ENCODE data around the gene PCBP3. TPM values are rescaled to one million over a fixed set of nuclear protein-coding genes. Genes with fewer than 3 reads are reported as not detected.
"Not testable (repeated sequence)": the region's sequence is repeated elsewhere in the genome, so short reads cannot be mapped to it uniquely, and the experiment has no call there.

Gene PCBP3
- total RNA-seq = 32.4 TPM
- long read RNA-seq, partial matches to known transcripts = 9 of 55 reads
- long read RNA-seq, other reads (novel, unspliced or antisense) = 46 of 55 reads

- peak; percentile 98 for DNase-seq (ENCODE audit: low spot score)
Measured at GRCh38 chr21:45643021-45643980, at the start of gene PCBP3. Gene PCBP3, plus strand, starts transcription at chr21:45643725. Its CDS starts 206,361 bp downstream, at chr21:45850086.

GRCh38 chr21:45594721-45595489, 48.6 kb upstream of the PCBP3 start:
- DNase-seq (ENCODE audit: low spot score) = peak; percentile 76

GRCh38 chr21:45595574-45596295, 47.8 kb upstream of the PCBP3 start:
- DNase-seq (ENCODE audit: low spot score) = peak; percentile 80

GRCh38 chr21:45596704-45597318, 46.7 kb upstream of the PCBP3 start:
- peak; percentile 89 for DNase-seq (ENCODE audit: low spot score)

- peak; percentile 57 for DNase-seq (ENCODE audit: low spot score)
Measured at GRCh38 chr21:45598109-45598508, 45.4 kb upstream of the PCBP3 start.

- peak; percentile 83 for DNase-seq (ENCODE audit: low spot score)
Measured at GRCh38 chr21:45598666-45599065, 44.9 kb upstream of the PCBP3 start.

- peak; percentile 69 for DNase-seq (ENCODE audit: low spot score)
Measured at GRCh38 chr21:45599146-45599581, 44.4 kb upstream of the PCBP3 start.

- DNase-seq (ENCODE audit: low spot score) = peak; percentile 67
Measured at GRCh38 chr21:45600248-45600647, 43.3 kb upstream of the PCBP3 start.

GRCh38 chr21:45601551-45601950, 42.0 kb upstream of the PCBP3 start:
- peak; percentile 59 for DNase-seq (ENCODE audit: low spot score)

GRCh38 chr21:45602106-45602505, 41.4 kb upstream of the PCBP3 start:
- DNase-seq (ENCODE audit: low spot score) = peak; percentile 62

GRCh38 chr21:45603481-45603880, 40.0 kb upstream of the PCBP3 start:
- DNase-seq (ENCODE audit: low spot score) = no peak

- DNase-seq (ENCODE audit: low spot score) = peak; percentile 43
Measured at GRCh38 chr21:45604681-45605080, 38.8 kb upstream of the PCBP3 start.

- DNase-seq (ENCODE audit: low spot score) = peak; percentile 65
Measured at GRCh38 chr21:45607021-45607908, 36.3 kb upstream of the PCBP3 start.

- DNase-seq (ENCODE audit: low spot score) = peak; percentile 28
Measured at GRCh38 chr21:45607909-45608295, 35.6 kb upstream of the PCBP3 start.

- not testable (repeated sequence) for DNase-seq (ENCODE audit: low spot score)
Measured at GRCh38 chr21:45608747-45609470, 34.6 kb upstream of the PCBP3 start.

GRCh38 chr21:45609616-45610015, 33.9 kb upstream of the PCBP3 start:
- peak; percentile 43 for DNase-seq (ENCODE audit: low spot score)

- DNase-seq (ENCODE audit: low spot score) = peak; percentile 78
Measured at GRCh38 chr21:45611296-45611695, 32.2 kb upstream of the PCBP3 start.

GRCh38 chr21:45611939-45612664, 31.4 kb upstream of the PCBP3 start:
- DNase-seq (ENCODE audit: low spot score) = peak; percentile 81

All from mesenteric fat pad (tissue), 1 donor.